GM23338 (cell line): ENCODE data around the gene SLC12A3.

Experiments
- CREB1 ChIP-seq: fragments of 250-450 bp; sonication (Bioruptor Pico); IDR thresholded peaks from 2 replicates; pipeline ENCODE4 v1.5.0; 2020; ENCODE audit warnings: low read depth, mild to moderate bottlenecking, moderate library complexity
- CTCF ChIP-seq, 2 experiments: fragments of 200-600 bp in 1 of 2; sonication (generic) in 1 of 2; conservative IDR thresholded peaks; 2 replicates each; pipeline versions ENCODE4 v1.5.1 to v1.6.1; 2016 to 2017; ENCODE audit warnings: antibody characterized with exemption in 2 of 2, low read depth in 2 of 2, mild to moderate bottlenecking in 2 of 2, moderate library complexity in 1 of 2
- ETS1 ChIP-seq: IDR thresholded peaks from 2 replicates; pipeline ENCODE4 v1.6.1; 2016; ENCODE audit warnings: antibody characterized with exemption
- EZH2 ChIP-seq: fragments of 200-600 bp; sonication (generic); IDR thresholded peaks from one replicate; pipeline ENCODE4 v1.8.0; 2017; ENCODE audit warnings: antibody characterized with exemption, mild to moderate bottlenecking, low read depth; ENCODE audit not compliant: unreplicated experiment
- EZH2phosphoT487 ChIP-seq: fragments of 200-600 bp; sonication (generic); IDR thresholded peaks from one replicate; pipeline ENCODE4 v1.8.1; 2018; ENCODE audit warnings: antibody characterized with exemption; ENCODE audit not compliant: unreplicated experiment
- POLR2AphosphoS5 ChIP-seq: IDR thresholded peaks from 2 replicates; pipeline ENCODE4 v1.6.1; 2016; ENCODE audit warnings: antibody characterized with exemption, low read depth
- STAT1 ChIP-seq: IDR thresholded peaks from one replicate; pipeline ENCODE4 v1.6.1; 2016; ENCODE audit warnings: antibody characterized with exemption; ENCODE audit not compliant: unreplicated experiment
- TF ChIP-seq, protein P1 (sequence below): IDR thresholded peaks from one replicate; pipeline ENCODE4 v1.6.1; 2018; ENCODE audit warnings: antibody characterized with exemption; ENCODE audit not compliant: unreplicated experiment
- TF ChIP-seq, protein P2 (sequence below): fragments of 250-450 bp; sonication (Bioruptor Pico); IDR thresholded peaks from 2 replicates; pipeline ENCODE4 v1.5.0; 2020; ENCODE audit warnings: mild to moderate bottlenecking, moderate library complexity

DNA sequence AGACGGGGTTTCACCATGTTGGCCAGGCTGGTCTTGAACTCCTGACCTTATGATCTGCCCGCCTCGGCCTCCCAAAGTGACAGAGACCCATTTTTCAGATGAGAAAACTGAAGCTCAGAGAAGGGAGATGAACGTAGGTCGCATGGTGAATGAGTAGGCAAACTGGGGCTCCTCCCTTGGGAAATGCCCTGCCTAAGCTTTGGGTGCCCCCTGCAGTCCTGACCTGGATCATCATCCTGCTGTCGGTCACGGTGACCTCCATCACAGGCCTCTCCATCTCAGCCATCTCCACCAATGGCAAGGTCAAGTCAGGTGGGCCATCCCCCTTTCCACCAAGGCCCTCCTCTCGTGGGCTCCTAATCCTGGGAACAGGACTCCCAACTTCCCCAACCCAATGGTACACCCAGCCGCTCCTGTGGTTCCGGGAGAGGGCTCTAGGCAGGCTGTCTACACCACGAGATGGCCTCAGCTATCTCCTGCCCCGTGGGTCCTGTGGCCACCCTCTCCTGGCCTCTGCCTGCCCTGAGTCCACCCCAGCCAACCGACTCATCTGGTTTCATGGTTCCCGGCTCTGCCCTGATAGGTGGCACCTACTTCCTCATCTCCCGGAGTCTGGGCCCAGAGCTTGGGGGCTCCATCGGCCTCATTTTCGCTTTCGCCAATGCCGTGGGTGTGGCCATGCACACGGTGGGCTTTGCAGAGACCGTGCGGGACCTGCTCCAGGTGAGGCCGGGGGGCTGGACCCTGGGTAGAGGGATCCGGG lies 4.7 kb downstream of the SLC12A3 start:
- TF ChIP-seq EZH2phosphoT487 (no peak), CTCF (conservative IDR thresholded peaks at IDR 0.05; ENCODE audit: low read depth in 2 of 2) (peak; percentile 54 to 82), POLR2AphosphoS5 (no peak), CREB1 (CRISPR knock-in tag) (no peak), STAT1 (no peak), ETS1 (no peak), EZH2 (no peak)
- TF ChIP-seq, protein P1, sequence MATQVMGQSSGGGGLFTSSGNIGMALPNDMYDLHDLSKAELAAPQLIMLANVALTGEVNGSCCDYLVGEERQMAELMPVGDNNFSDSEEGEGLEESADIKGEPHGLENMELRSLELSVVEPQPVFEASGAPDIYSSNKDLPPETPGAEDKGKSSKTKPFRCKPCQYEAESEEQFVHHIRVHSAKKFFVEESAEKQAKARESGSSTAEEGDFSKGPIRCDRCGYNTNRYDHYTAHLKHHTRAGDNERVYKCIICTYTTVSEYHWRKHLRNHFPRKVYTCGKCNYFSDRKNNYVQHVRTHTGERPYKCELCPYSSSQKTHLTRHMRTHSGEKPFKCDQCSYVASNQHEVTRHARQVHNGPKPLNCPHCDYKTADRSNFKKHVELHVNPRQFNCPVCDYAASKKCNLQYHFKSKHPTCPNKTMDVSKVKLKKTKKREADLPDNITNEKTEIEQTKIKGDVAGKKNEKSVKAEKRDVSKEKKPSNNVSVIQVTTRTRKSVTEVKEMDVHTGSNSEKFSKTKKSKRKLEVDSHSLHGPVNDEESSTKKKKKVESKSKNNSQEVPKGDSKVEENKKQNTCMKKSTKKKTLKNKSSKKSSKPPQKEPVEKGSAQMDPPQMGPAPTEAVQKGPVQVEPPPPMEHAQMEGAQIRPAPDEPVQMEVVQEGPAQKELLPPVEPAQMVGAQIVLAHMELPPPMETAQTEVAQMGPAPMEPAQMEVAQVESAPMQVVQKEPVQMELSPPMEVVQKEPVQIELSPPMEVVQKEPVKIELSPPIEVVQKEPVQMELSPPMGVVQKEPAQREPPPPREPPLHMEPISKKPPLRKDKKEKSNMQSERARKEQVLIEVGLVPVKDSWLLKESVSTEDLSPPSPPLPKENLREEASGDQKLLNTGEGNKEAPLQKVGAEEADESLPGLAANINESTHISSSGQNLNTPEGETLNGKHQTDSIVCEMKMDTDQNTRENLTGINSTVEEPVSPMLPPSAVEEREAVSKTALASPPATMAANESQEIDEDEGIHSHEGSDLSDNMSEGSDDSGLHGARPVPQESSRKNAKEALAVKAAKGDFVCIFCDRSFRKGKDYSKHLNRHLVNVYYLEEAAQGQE: no peak
- TF ChIP-seq, protein P2, sequence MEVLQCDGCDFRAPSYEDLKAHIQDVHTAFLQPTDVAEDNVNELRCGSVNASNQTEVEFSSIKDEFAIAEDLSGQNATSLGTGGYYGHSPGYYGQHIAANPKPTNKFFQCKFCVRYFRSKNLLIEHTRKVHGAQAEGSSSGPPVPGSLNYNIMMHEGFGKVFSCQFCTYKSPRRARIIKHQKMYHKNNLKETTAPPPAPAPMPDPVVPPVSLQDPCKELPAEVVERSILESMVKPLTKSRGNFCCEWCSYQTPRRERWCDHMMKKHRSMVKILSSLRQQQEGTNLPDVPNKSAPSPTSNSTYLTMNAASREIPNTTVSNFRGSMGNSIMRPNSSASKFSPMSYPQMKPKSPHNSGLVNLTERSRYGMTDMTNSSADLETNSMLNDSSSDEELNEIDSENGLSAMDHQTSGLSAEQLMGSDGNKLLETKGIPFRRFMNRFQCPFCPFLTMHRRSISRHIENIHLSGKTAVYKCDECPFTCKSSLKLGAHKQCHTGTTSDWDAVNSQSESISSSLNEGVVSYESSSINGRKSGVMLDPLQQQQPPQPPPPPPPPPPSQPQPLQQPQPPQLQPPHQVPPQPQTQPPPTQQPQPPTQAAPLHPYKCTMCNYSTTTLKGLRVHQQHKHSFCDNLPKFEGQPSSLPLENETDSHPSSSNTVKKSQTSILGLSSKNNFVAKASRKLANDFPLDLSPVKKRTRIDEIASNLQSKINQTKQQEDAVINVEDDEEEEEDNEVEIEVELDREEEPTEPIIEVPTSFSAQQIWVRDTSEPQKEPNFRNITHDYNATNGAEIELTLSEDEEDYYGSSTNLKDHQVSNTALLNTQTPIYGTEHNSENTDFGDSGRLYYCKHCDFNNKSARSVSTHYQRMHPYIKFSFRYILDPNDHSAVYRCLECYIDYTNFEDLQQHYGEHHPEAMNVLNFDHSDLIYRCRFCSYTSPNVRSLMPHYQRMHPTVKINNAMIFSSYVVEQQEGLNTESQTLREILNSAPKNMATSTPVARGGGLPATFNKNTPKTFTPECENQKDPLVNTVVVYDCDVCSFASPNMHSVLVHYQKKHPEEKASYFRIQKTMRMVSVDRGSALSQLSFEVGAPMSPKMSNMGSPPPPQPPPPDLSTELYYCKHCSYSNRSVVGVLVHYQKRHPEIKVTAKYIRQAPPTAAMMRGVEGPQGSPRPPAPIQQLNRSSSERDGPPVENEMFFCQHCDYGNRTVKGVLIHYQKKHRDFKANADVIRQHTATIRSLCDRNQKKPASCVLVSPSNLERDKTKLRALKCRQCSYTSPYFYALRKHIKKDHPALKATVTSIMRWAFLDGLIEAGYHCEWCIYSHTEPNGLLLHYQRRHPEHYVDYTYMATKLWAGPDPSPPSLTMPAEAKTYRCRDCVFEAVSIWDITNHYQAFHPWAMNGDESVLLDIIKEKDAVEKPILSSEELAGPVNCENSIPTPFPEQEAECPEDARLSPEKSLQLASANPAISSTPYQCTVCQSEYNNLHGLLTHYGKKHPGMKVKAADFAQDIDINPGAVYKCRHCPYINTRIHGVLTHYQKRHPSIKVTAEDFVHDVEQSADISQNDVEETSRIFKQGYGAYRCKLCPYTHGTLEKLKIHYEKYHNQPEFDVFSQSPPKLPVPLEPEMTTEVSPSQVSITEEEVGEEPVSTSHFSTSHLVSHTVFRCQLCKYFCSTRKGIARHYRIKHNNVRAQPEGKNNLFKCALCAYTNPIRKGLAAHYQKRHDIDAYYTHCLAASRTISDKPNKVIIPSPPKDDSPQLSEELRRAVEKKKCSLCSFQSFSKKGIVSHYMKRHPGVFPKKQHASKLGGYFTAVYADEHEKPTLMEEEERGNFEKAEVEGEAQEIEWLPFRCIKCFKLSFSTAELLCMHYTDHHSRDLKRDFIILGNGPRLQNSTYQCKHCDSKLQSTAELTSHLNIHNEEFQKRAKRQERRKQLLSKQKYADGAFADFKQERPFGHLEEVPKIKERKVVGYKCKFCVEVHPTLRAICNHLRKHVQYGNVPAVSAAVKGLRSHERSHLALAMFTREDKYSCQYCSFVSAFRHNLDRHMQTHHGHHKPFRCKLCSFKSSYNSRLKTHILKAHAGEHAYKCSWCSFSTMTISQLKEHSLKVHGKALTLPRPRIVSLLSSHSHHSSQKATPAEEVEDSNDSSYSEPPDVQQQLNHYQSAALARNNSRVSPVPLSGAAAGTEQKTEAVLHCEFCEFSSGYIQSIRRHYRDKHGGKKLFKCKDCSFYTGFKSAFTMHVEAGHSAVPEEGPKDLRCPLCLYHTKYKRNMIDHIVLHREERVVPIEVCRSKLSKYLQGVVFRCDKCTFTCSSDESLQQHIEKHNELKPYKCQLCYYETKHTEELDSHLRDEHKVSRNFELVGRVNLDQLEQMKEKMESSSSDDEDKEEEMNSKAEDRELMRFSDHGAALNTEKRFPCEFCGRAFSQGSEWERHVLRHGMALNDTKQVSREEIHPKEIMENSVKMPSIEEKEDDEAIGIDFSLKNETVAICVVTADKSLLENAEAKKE (CRISPR knock-in tag): no peak
